GM18498 (cell line): ENCODE data around the gene GXYLT1.
"Not testable (repeated sequence)": the region's sequence is repeated elsewhere in the genome, so short reads cannot be mapped to it uniquely, and the experiment has no call there.

Experiments
- ATAC-seq: cut with Tn5 transposase; IDR thresholded peaks from one replicate; pipeline ENCODE4 v1.9.1; 2021; ENCODE audit warnings: mild to moderate bottlenecking, moderate library complexity; ENCODE audit not compliant: unreplicated experiment

GXYLT1 gene

GRCh38 chr12:42103155-42103554, 41.5 kb downstream of the GXYLT1 start:
- no peak for ATAC-seq

GRCh38 chr12:42102720-42103119, 42.0 kb downstream of the GXYLT1 start:
- no peak for ATAC-seq

GRCh38 chr12:42099433-42099832, 45.2 kb downstream of the GXYLT1 start:
- no peak for ATAC-seq

DNA sequence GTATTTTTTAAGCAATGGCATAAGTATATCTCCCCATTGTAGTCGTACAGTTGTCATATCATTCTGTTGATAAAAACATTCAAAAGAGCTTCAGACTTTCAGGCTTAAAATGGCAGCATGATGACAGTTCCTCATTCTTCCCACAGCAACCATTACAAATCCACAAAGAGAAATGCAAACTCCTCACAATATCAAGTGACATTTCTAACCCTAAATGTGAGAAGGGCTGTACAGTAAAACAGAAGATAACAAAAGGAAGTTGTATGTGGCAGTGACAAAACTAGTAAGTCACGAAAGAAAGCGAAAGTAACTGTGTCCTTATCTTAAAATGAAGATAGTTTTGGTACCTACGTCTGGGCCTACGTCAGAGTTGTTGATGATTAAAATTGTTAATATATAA, 46.7 kb downstream of the GXYLT1 start:
- ATAC-seq, result peak; percentile 90

GRCh38 chr12:42094277-42094676, 50.4 kb downstream of the GXYLT1 start:
- no peak for ATAC-seq

DNA sequence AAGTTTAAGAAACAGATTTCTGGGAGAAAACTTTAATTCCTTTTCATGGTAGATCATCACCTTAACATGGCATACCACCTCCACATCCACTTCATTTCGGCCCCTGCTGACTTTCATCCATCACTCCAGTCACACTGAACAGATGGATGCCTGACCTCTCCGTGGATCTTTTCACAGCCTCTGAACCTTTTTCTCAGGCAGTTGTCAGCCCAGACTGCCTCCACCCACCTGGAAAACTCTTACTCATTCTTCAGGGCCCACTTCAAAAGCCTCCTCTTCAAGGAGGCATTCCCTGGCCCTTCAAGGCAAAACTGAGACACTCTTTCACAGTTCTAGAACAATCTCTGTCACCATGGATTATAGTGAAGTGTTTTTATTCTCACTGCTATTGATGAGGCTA, 52.9 kb downstream of the GXYLT1 start:
- no peak for ATAC-seq

DNA sequence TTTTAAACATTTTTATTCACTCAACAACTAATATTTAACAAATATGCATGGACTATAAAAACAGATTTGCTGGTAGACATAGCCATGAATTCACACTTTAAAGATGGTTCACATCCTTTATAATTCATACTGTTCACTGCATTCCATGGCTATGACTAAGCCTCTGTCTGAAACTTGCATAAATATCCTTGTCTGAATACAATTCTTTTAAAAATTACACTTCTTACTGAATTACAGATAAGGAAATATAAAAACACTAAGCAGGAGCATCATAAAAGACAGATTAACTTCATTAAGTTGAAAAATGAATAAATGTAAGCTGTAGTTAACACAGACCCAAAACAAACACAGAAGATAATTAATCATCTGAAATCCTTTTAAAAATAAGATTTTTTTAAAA, 53.8 kb downstream of the GXYLT1 start:
- no peak for ATAC-seq

- ATAC-seq, result no peak
Observed at GRCh38 chr12:42086031-42086430, 58.6 kb downstream of the GXYLT1 start.

GRCh38 chr12:42085594-42085993, 59.1 kb downstream of the GXYLT1 start:
- ATAC-seq, result no peak

- no peak for ATAC-seq
Observed at GRCh38 chr12:42084522-42084921, 60.2 kb downstream of the GXYLT1 start.

DNA sequence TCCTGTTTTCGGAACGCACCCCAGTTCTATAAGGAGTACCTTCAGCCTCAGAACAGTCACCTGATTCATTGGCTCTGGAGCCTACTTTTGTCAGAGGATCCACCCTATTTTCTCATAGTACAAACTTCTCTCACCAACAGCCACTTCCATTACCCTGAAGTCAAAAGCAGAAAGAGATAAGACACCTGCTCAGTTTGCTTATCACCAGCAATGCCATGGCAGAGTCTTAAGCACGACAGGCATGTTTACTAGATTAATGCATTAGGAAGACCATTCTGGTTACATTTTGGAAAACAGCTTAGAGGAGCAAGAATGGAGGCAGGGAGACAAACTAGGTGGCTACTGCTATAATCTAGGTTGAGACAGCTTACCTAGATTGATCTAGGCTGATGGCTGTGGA, 67.7 kb downstream of the GXYLT1 start:
- no peak for ATAC-seq

DNA sequence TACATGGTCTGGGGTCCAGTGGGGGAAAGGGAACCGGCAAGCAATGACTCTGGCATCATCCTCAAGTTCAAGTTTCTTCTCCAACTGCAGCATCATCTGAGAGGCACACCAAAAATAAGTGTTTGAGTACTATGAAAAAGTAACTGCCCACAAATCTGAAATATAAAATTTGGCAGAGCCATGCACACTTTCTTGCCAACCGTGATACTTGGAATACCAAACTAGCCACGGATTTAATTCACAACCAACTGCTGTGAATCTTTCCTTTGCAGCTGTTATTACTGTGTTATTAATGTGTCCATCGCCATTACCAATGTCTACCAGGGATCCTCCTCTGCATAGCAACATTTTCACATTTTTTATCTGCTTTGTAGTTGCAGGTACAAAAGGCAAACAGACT, 74.6 kb downstream of the GXYLT1 start:
- ATAC-seq, result no peak

DNA sequence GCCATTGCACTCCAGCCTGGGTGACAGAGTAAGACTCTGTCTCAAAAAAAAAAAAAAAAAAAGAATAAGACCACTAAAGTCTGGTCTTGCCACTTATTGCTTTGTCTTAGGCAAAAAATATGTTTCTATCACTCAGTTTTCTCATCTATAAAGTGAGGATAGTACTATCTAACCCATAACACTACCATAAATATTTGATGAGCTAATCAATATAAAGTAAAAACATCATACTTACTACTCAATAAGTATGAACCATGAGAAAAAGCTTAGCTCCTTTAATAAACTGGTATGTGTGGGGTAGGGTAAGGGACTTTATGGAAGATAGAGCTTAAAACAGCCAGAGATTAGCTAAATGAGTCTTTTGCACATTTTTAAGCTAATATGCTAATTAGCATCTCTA, 85.5 kb downstream of the GXYLT1 start:
- ATAC-seq, result no peak

GRCh38 chr12:42056130-42056529, 88.5 kb downstream of the GXYLT1 start:
- ATAC-seq, result peak; percentile 90

DNA sequence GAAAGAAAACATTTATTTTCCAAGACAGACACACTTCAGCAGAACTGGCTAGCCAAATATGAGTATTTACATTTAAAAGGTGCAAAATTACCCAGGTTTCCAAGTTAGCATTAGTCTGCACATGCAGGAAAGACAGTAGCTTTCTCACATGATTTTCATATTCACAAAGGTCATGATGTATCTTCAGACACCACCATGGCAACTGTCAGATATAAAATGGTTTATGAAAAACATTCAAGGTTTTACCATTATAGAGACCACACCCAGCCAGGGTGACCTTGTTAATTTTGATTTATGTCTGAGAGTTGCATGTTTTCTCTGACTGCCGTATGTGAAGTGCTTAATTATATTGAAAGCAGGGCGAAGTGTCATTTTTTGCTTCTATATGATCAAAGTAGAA, 91.2 kb downstream of the GXYLT1 start:
- no peak for ATAC-seq

DNA sequence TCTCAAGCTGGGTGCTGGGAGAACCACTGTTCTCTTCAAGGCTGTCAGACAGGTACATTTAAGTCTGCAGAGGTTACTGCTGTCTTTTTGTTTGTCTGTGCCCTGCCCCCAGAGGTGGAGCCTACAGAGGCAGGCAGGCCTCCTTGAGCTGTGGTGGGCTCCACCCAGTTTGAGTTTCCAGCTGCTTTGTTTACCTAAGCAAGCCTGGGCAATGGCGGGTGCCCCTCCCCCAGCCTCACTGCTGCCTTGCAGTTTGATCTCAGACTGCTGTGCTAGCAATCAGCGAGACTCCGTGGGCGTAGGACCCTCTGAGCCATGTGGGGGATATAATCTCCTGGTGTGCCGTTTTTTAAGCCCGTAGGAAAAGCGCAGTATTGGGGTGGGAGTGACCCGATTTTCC, 95.7 kb downstream of the GXYLT1 start:
- not testable (repeated sequence) for ATAC-seq

GRCh38 chr12:42039577-42039976, 105.1 kb downstream of the GXYLT1 start:
- no peak for ATAC-seq

DNA sequence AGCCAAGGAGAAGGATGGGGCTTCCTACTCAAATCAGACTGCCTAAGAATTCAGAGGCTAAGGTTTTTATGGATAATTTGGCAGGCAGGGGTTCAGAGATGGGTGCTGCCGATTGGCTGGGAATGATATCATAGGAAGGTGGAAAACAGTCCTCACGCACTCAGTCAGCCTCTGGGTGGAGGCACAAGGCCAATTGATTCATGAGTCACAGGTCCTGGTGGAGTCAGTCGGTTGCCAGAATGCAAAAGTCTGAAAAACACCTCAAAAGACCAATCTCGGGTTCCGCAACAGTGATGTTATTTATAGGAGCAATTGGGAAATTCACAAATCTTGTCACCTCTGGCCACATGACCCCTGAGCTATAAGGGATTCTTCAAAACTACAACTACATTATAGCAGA, 105.5 kb downstream of the GXYLT1 start:
- no peak for ATAC-seq

DNA sequence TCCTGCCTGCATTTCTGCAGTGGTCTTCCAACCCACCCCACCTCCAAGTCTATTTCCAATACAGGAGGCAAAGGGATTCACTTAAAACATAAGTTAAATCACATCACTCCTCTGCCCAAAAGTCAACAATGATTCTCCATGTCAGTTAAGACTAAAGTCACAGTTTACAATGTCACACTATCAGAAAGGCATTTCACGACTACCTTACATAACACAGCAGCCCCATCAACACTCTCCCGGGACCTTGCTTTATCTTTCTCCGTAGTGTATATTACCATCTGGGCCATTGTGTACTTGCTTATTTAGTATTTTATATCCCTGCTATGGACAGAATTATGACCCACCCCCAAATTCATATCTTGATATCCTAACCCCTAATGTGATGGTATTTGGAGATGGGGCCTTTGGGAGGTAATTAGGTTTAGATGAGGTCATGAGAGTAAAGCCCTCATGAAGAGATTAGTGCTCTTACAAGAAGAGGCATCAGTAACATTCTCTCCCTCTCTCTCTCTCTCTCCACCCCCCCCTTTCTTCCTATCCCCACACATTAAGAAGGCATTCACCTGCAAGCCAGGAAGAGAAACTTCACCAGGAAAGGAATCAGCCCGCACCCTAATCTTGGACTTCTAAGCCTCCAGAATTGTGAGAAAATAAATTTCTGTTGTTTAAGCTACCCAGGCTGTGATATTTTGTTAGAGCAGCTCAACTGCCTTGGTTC, 112.7 kb downstream of the GXYLT1 start:
- ATAC-seq, result no peak
